Effector CD4-positive, alpha-beta T cell (primary cell): ENCODE results near the gene CD9.

Experiments used
- DNase-seq: peaks from one replicate; pipeline ENCODE4 v3.0.0-alpha.2; 2020

The CD9 gene

DNA sequence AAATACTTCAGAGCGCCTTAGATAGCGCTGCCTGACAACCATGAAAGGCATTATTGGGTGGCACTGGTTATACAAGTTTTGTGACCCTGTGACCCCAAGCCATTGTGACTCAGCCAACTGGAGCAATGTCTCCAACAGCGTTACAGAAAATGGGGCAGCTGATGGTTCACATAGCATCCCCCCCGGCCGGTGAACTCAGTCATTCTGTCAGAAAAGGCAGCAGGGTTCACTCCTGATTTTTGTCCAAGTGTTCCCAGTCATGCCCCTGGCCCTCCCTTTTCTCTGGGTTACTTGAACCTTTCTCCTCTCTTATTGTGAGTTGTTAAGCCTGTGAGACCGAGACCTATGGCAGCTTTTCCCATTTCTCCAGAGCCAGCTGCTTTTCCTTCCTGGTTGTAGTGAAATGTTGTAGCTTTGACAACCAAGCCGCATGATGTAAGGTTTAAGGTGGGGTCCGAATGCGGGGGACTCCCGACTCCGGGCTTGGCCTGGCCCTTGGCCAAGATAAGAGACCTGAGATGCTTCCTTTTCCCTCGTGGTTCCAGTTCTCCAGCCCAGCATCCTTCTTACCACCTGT lies 22.0 kb downstream of the CD9 start:
- DNase-seq, result no peak

DNA sequence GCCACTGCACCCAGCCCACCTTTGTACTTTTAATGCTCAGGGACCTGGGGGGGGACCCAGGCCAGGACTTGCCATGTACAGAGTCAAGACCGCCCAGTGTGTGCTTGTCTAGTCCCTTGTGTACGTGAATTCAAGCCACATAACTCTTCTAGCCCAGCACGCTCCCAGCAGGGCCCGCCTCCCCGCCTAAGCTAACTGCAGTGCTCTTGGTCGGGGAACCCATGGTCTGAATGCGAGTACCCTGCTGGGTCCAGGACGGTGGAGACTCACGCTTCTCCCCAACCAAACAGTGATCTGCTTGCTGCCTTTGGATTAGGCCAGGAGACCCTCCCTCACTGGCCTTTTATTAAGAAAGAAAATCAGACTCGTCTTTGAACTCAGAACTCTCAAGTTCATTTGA lies 23.3 kb downstream of the CD9 start:
- no peak for DNase-seq

DNA sequence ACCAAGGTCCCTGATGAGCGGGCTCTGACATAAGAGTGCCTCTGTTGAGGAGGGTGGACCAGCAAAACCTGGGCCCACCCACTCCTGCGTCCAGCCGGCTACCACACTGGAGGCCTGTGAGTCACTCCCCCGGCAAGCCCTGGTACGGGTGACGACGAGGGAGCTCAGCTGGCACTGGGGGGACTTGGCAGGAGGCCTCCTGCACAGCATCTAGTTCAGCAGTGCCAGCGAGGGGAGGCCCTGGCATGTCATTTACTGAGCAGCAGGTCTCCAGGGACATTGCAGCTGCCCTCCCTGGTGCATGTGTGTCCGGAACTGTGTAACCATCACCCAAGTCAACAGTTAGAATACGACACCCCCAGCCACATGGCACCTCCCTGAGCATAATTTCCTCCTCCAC lies 24.4 kb downstream of the CD9 start:
- no peak for DNase-seq

DNA sequence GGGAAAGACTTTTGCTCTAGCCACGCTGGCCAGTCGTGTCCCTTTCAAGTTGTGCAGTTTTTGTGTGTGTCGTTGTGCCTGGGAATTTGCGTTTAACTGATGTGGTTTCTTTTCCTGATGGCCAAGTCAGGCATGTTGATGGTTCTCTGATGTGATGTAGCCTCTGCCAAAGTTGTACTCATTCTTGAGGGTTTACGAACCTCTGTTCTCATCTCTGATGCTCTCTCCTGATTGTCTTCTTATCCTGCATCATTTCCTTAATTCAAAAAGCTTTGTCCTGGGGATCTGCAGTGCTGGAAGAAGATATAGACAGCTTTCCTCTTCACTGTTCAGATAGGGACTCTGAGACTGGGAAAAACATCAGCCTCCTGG lies 25.4 kb downstream of the CD9 start:
- no peak for DNase-seq

DNA sequence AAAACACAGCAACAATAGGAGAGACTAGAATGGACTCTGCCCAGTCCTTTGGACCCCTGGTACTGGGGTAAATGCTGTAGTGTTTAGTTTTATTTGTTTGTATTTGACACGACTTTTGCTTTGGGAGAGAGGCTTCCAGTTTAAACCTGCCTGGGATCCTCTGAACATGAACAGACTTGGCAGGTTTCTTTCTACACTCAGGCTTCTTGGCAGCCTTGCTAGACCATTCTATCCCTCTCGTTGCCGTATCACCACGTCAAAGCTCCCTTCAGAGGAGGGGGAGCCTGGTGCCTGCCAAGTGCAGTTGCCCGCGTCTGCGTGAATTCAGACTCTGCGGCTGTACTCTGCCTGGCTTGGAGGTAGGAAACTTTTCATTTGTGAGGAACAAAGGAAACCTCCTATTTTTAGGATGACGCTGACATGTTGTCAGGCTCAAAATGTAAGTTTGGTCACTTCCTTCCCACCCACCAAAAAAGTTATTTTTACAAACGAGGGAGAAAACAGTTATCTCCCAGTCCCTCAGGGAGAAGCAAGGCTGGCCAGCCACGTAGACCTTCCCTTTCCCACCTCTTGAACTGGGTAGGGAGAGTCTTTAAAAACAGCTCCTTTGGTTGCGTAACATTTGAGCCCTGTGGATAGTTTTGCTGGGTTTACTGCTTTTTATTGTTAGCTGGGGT lies 25.9 kb downstream of the CD9 start:
- no peak for DNase-seq

DNA sequence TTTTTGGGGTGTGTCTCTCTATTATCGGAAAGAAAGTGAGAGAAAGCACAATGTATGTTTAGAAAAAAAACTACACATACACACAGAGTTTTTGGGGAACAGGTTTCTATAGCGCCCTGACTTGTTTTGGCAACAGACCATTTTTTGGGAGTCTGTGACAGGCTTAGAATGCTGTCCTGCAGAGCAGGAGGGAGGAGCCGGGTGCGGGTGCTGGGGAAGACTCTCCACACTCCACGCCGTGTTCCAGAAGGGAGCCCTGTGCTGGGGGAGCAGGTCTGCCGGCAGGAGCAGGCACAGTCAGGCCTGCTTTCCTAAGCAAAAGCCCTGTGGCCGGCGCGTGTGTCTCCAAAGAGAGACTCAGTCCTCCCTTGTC lies 26.5 kb downstream of the CD9 start:
- no peak for DNase-seq

DNA sequence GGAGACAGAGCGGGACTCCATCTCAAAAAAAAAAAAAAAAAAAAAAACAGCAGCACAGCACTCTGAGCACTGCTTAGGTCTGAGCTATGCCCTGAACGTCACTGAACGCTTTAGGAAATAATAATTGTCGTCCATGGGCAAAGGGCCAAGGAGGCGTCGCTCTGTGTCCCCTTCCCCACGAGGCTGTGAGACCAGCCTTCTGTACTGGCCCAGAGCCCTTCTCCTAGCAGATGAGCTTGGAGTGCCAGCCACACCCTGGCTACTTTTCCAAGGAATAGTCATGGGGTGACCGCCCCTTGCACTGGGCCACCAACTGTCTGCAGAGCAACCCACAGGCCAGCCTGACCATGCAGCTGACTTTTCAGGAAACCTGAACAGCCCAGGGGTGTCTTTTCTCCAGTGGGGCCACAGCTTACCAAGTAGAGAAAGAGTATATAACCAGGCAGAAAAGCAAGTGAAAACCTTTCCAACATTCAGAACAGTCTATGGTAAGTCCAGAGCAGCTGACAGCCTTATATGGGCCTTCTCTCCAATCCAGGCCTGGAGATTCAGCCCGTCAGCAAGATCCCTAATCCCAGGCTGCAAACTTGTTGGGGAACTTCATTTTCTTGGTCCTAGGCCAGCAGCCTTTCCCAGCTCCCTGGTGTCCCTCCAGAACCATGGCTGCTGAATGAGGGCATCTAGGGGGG lies 28.5 kb downstream of the CD9 start:
- no peak for DNase-seq

DNA sequence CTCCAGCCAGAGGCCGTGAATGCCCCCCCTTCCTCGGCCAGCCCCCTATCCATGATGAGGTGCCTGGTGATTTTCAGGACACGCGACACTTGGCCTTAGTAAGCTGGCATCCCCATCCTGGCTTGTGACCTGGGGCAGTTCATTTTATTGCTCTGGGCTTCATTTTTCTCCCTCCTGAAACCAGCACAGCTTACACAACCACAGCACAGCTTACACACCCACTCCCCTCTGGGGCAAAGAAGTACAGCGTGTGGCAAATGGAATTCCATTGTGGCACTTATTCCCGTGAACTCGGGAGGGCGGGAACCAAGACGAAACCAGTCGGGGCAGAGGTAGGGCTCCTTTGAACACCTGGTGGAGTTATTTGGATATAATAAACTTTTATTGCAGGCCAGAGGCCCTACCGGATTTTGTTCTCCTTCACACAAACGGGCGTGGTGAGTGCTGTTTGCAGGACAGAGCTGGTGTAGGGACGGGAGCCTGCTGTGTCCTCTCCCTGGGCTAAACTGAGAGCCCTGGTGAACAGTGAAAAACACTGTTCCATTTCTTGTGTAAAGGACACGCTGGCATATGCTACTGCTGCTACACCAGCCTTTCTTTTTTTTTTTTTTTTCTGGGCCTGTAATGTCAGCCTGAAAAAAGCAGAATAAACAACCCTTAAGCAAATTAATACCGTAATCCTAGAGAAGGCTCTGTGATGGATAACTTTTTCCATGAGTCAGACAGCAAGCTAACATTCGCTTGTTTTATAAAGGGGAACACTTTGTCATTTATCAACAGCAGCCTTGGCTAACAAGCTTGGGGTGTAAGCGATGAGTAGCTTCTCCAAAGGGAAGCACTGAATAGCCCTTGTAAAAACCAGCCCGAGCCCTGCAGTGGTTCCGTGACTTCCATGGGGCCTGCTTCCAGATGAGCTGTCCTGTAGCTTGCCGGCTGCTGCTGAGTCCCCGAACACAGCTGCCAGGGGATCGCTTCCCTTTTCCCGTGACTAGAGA lies 29.3 kb downstream of the CD9 start:
- no peak for DNase-seq

DNA sequence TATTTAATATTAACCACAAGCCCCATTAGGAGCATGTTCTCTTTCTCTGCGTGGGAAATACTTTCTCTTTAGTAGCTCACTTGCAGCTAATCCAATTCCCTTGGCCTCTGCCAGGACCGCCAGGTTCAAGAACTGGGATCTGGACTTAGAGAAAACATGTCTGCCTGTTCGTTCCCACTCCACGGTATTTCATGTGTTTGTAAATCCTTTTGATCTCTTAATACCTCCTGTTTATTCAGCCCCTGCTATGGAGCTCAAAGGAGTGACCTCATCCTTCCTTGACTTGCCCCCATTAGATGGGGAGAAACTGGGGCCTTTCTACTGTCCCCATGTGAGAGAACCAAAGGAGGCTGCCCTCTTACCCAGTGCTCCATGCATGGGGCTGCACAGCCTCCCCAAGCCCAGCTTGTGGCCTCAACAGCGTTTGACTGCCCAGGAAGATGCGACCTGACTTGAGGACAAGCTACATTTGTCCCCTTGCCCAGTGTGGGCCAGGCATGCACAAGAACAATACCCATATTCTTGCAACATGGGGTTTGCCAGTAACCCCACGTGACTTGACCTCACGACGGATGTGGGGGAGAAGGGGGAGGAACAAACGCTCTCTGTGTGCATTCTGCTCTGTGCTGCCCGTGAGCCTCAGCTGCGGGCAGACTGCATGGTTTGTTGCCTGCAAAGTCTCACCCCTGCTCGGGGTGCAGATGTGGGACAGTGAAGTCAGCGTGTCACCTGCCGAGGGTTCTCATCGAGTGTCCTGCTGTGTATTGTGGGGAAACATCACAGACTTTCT lies 30.3 kb downstream of the CD9 start:
- DNase-seq, result peak; percentile 52

DNA sequence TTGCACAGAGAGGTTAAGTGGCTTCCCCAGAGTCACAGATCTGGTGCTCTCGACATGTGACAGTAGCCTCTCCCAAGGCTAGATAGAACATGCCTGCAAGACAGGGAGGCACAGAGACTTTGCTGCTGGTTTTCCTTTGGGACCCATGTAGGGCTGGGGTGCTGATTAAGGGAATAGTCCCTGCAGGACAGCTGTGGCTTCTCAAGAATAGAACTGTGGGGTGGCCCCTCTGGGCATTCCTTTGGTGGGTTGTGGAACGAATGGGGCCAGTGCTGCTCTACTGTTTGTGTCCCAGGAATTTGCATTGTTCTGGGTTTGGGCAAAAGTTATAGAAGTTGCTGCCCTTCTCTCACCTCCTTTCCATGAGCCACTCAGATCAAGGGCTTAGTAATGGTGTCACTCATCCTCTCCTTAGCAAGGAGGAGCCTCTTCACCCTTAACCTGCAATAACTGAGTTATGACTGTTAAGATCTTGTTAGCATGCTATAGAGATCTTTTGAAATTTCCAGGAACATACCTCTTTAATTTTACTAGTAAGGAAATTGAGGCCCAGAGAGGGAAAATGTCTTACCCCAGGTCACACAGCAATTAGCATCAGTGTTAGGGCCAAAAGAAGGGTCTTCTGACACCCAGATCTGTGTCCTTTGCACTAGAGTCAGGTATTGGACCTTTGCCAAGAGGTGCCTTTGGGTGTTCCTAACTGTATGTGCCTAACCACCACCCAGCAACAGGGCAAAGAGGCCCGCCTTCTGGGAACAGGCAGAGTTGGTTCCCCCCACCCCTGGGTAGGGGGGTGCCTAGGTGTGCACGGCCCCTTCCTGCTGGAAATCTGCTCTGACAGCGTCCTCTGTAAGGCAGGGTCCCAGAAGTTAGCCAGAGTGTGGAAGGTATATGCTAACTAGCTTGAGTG lies 31.4 kb downstream of the CD9 start:
- DNase-seq, result no peak

DNA sequence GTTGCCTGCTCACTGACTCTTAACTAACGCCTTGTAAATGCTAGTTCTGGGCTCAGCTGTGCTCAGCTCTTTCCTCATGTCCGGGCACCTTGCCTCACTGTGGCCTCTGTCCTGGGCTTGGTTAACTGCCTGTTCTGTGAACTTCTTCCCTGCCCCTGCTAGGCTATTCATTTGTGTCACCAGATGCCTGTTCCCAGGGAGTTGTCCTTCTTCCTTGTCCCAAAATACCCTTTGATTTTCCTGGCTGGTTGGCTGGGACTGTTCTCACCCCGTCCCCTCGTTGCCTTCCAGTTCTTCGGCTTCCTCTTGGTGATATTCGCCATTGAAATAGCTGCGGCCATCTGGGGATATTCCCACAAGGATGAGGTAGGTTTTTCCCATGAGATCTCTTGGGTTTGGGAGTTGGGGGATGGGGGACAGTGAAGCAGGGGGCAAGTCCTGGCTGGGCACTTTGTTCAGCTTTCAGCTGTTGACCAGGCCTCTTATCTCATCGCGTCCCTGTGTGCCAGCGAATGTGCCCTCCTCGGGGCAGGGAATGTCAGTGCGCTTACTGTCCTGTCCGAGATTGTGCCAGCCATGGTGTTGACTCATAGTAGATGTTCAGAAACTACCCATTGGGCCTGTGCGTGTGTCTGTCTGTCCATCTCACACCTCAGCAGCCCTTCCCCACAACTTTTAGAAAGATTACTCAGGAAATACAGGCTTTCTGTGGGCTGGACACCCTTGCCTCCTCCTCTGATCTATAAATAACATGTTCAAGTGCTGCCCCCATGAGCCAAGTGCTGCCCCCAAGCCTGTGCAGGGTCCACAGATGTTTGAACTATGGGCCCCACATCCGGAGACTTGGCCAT lies 33.1 kb downstream of the CD9 start:
- no peak for DNase-seq

DNA sequence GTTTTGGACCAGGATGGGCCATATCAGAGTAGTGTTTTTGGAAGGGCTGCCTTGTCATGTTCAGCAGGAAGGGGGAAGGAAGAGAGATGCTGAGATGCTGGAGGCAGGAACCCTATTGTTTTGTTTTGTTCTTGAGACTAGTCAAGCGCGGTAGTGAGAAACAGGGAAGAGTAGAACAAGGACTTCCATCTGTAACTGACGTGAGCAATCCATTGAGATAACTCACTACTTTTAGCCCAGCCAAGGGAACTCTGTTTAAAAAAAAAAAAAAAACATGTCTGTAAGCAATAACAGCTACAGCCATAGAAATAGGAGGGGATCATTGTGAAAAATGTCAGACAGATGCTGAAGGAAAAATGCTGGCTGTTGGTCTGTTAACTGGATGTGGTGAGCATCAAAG lies 34.0 kb downstream of the CD9 start:
- no peak for DNase-seq

DNA sequence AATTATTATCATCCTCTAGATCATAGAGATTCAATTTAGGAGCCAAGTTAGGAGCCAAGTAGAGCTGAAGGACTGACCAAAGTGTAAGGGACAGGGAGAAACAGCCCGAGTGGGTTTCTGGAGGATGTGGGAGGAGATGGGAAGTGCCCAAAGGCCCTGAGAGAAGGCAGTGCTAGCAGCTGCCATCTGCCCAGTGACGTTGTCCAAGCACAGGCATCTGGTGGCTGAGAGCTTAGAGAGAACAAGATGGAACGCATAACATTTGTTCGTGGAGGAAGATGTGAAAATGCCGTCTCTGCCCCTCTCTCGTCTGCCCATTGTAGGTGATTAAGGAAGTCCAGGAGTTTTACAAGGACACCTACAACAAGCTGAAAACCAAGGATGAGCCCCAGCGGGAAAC lies 34.7 kb downstream of the CD9 start:
- no peak for DNase-seq

DNA sequence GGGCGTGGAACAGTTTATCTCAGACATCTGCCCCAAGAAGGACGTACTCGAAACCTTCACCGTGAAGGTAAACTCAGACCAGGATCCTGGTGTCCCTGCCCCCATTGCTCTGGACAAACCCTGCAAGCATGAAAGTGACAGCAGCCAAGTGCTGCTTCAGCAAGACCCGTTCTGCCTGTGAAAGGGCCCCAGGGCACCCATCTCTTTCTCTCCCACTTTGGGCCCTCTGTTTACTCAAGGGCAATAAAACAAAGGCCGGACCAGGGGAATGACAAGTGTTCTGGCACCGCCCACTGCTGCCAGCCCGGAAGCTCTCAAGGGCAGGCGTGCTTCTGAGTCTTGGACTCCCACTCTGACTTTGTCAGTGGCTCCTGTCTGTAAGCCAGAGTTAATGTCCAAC lies 35.3 kb downstream of the CD9 start:
- no peak for DNase-seq

DNA sequence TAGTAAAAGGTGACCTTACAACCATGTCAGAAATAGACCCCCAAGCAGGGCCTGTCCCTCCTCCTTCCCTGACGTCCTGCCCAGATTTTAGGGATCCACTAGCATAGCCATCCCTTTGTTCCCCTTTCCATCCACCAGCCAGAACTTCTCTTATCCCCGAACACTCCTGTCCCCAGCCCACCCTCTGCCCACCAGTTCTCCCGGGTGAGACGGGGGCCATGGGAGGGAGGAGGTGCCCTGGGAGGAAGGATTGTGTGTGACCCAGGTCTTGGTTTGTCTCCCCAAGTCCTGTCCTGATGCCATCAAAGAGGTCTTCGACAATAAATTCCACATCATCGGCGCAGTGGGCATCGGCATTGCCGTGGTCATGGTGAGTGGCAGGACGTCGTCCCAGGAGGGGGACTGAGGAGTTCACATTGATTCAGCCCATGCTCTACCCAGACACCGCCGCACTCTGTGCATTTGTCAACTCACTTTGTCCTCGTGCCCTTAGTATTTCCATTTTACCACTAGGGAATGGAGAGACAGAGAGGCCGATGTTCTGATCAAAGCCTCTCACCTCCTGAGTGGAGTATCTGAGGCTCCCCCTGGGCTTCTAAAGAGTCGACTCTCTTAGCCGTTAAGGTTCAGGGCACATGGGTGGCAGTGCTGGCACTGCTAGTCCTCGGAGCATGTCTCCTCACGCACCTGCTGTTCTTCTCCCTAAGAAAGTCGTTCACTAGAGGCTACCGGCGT lies 35.9 kb downstream of the CD9 start:
- DNase-seq, result no peak

DNA sequence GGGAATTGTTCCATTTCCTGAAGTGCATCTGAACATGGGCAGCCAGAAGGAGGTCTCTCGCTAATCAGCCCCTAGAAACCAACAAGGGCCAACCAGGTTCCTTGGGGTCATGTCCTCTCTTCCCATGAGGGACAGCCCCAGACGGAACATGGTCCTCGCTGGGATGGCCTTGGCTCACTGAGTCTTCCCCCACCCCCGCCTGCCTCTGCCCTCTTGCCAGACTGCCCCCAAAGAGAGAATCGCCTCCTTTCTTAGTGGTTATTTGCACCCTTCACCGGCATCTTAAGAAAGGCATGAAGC lies 36.4 kb downstream of the CD9 start:
- no peak for DNase-seq

DNA sequence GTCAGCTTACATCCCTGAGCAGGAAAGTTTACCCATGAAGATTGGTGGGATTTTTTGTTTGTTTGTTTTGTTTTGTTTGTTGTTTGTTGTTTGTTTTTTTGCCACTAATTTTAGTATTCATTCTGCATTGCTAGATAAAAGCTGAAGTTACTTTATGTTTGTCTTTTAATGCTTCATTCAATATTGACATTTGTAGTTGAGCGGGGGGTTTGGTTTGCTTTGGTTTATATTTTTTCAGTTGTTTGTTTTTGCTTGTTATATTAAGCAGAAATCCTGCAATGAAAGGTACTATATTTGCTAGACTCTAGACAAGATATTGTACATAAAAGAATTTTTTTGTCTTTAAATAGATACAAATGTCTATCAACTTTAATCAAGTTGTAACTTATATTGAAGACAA lies 37.6 kb downstream of the CD9 start:
- no peak for DNase-seq

DNA sequence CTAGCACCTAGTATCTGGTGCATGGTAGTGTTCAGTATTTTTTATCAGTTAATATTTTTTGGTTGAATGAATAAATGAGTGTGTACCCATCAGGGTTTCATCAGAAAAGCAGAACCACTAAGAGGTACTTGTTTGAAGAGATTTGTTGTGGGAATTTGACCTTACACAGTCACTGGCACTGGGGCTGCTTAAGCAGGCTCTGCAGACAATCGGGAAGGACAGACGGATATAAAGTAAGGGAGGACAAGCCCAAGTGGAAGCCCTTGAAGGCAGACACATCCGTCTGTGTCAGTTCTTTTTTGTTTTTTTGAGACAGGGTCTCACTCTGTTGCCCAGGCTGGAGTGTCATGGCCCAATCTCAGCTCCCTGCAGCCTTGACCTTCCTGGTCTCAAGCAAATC lies 38.7 kb downstream of the CD9 start:
- DNase-seq, result no peak

DNA sequence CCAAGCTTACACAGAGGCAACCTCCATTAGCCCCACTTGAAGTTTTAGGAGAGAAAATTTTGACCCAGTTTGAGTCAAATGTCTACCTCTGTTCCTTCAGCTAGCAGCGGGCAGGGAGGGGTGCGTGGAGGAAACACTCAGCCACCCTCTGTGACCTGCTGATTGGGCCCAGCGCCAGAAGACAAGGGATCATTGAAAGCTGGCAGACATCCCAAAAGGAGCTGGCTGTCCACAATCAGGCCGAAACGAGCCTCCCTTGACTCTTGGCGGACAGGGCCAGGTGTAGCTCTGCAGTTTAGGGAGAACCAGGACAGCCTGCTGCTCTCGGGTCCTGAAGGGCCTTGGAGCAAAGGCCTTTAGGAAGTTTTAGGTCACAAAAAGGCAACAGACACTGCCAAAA lies 41.3 kb downstream of the CD9 start:
- no peak for DNase-seq

DNA sequence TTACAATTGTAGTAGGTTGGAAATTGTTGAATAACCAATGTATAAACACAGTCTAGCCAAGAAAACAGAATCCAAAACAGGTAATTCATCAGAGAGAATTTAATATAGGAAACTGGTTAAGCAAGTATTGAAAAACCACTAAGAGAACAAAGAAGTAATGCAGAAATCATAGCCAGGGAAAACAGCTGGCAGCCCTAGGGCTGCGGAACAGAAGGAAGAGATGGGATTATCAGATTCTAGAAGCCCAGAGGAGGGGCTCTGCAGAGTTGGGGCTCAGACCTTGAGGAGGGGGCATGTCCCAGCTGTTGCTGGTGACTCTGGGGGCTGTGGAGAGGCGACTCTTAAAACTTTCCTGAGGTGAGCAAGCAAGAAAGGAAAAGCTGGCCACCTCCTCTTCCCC lies 49.4 kb downstream of the CD9 start:
- no peak for DNase-seq
